K562 (cell line): ENCODE measurements around the gene SOX8. TPM values are rescaled to one million over a fixed set of nuclear protein-coding genes. Genes with fewer than 3 reads are reported as not detected.
A peak's percentile ranks its signal among the peaks of the same experiment; 100 is the strongest.
"Not testable (repeated sequence)": the region's sequence is repeated elsewhere in the genome, so short reads cannot be mapped to it uniquely, and the experiment has no call there.

ENCODE experiments used
- ATAC-seq: fragments of 200-7000 bp; cut with Tn5 transposase; 3 replicates; pipeline ENCODE4 v1.9.1; 2020; ENCODE audit warnings: moderate library complexity
- BruUV-seq: library from RNA; stranded (reverse); fragments of 400-500 nt; replicated peaks from 2 replicates; lab custom pipeline; 2021; lab: Mats Ljungman, UMichigan
- CTCF ChIA-PET: fragments of 300-600 bp; formaldehyde crosslinking; extraction: SDS; loops from one replicate; lab custom pipeline; 2021; ENCODE audit warnings: low intra/inter-chr PET ratio; lab: Yijun Ruan, JAX
- POLR2A ChIA-PET: fragments of 300-600, 350-650 bp; sonication (Branson Sonifier 250); formaldehyde crosslinking; extraction: SDS; loops from one replicate; lab custom pipeline; 2021; ENCODE audit warnings: antibody characterized with exemption, inconsistent platforms; lab: Yijun Ruan, JAX
- DNase-seq, 4 experiments: peaks; one replicate each; pipeline versions ENCODE4 v3.0.0 to v3.0.0-alpha.2; 2011 to 2018; ENCODE audit warnings: low spot score in 3 of 4, mixed read lengths in 3 of 4; ENCODE audit errors: extremely low read depth in 1 of 4
- FAIRE-seq: peaks from 2 replicates; lab custom pipeline; 2011; peaks lifted over from hg19 to GRCh38; lab: Jason Lieb, UNC
- H2AFZ ChIP-seq: 2 replicates; pipeline ENCODE4 v1.6.0; 2011; ENCODE audit warnings: low read depth, low read length, control low read depth, inconsistent platforms
- H3K27ac ChIP-seq: fragments of 200-600 bp; 3 replicates; pipeline ENCODE4 v1.8.0; 2011; ENCODE audit warnings: low read depth, mild to moderate bottlenecking, control low read depth, inconsistent platforms, low read length, moderate library complexity, mixed read lengths; ENCODE audit errors: extremely low read depth
- H3K27me3 ChIP-seq, 2 experiments: fragments of 300-600 bp in 1 of 2; 2 replicates in 1 of 2; 3 replicates in 1 of 2; pipeline versions ENCODE4 v1.6.0 to v1.8.0; 2011; ENCODE audit warnings: inconsistent platforms in 2 of 2, low read length in 2 of 2, mild to moderate bottlenecking in 1 of 2, mixed read lengths in 1 of 2, moderate library complexity in 1 of 2; ENCODE audit not compliant: control insufficient read depth in 2 of 2, insufficient read depth in 2 of 2
- H3K36me3 ChIP-seq: fragments of 300-600 bp; 3 replicates; pipeline ENCODE4 v1.8.0; 2011; ENCODE audit warnings: mild to moderate bottlenecking, low read length, inconsistent platforms; ENCODE audit not compliant: control insufficient read depth, insufficient read depth
- H3K4me1 ChIP-seq, 2 experiments: fragments of 200-600 bp in 1 of 2; replicated peaks in 1 of 2; 2 replicates in 1 of 2; 3 replicates in 1 of 2; pipeline versions ENCODE4 v1.5.1 to v1.8.0; 2011; ENCODE audit warnings: inconsistent platforms in 2 of 2, low read length in 2 of 2, mild to moderate bottlenecking in 1 of 2, mixed read lengths in 1 of 2, moderate library complexity in 1 of 2; ENCODE audit not compliant: control insufficient read depth in 2 of 2, insufficient read depth in 2 of 2
- H3K4me2 ChIP-seq: 2 replicates; pipeline ENCODE4 v1.6.1; 2011; ENCODE audit warnings: low read length, control low read depth, inconsistent platforms, mixed read lengths; ENCODE audit not compliant: insufficient read depth
- H3K4me3 ChIP-seq: fragments of 200-600 bp; sonication (generic), shearing (Covaris generic); 2 replicates; pipeline ENCODE4 v1.5.1; 2016; ENCODE audit warnings: control low read depth, inconsistent platforms
- H3K79me2 ChIP-seq: fragments of 200-600 bp; 3 replicates; pipeline ENCODE4 v1.8.0; 2011; ENCODE audit warnings: low read length, inconsistent platforms; ENCODE audit not compliant: control insufficient read depth, insufficient read depth
- H3K9ac ChIP-seq, 2 experiments: 2 replicates each; pipeline versions ENCODE4 v1.6.0 to v1.6.1; 2011; ENCODE audit warnings: low read depth in 2 of 2, low read length in 2 of 2, control low read depth in 1 of 2, inconsistent platforms in 1 of 2, mild to moderate bottlenecking in 1 of 2, mixed read lengths in 1 of 2; ENCODE audit not compliant: insufficient read depth in 1 of 2
- H3K9me1 ChIP-seq: one replicate; pipeline ENCODE4 v1.6.0; 2011; ENCODE audit warnings: inconsistent platforms, mild to moderate bottlenecking, low read length, moderate library complexity; ENCODE audit not compliant: control insufficient read depth, insufficient read depth
- H3K9me3 ChIP-seq: replicated peaks from 2 replicates; pipeline ENCODE4 v1.5.1; 2011; ENCODE audit warnings: low read depth, low read length, inconsistent platforms; ENCODE audit not compliant: control insufficient read depth, insufficient read depth
- H4K20me1 ChIP-seq: replicated peaks from 2 replicates; pipeline ENCODE4 v1.6.1; 2011; ENCODE audit warnings: low read length, inconsistent platforms, mixed read lengths; ENCODE audit not compliant: control insufficient read depth, insufficient read depth
- HNRNPH1 ChIP-seq: fragments of 200-400 bp; formaldehyde crosslinking; optimal IDR thresholded peaks from 2 replicates; pipeline ENCODE3; 2017; ENCODE audit warnings: low read depth, mild to moderate bottlenecking, low read length, moderate library complexity
- HSF4 ChIP-seq: fragments of 250-450 bp; sonication (Bioruptor Pico); IDR thresholded peaks from 2 replicates; pipeline ENCODE4 v2.1.2; 2022; ENCODE audit warnings: mild to moderate bottlenecking, moderate library complexity, borderline replicate concordance
- SMARCC2 ChIP-seq: fragments of 450-650 bp; IDR thresholded peaks from 2 replicates; pipeline ENCODE4 v1.6.1; 2017; ENCODE audit warnings: antibody characterized with exemption, moderate library complexity, mild to moderate bottlenecking, low read depth
- UBTF ChIP-seq, 2 experiments: IDR thresholded peaks; 2 replicates each; pipeline ENCODE4 v1.6.1; 2012; ENCODE audit warnings: improper control_type of control experiment in 2 of 2, low read depth in 2 of 2, low read length in 2 of 2, borderline replicate concordance in 1 of 2
- WGBS: fragments of 100-300 bp; shearing (Covaris generic); methylation state at CpG from one replicate; pipeline ENCODE4 v1.1.6; 2016; ENCODE audit warnings: low coverage, mixed read lengths; ENCODE audit not compliant: insufficient coverage; ENCODE audit errors: missing lambda C conversion rate; 5-methylcytosine and 5-hydroxymethylcytosine counted together
- in situ Hi-C: fragments of 300-500 bp; cut with MboI; formaldehyde crosslinking; loops from 4 replicates; pipeline ENCODE4 v1.15.0; 2018; ENCODE audit warnings: inconsistent platforms, mixed read lengths
- intact Hi-C: fragments of 100-400 bp; cut with micrococcal nuclease; formaldehyde crosslinking; loops from 2 replicates; pipeline ENCODE4 v1.14.2; 2022
- polyA plus RNA-seq, 8 experiments: library from polyadenylated mRNA; depleted of rRNA in 4 of 8; stranded (reverse) in 5 of 8; unstranded in 3 of 8; fragments of >200 nt; fragmentation: Nextera tagmentation in 2 of 8; fragmentation: Illumina TruSeq in 1 of 8; extraction: Ambion mirVana in 2 of 8; extraction: Trizol in 1 of 8; gene quantifications; 2 replicates each; pipeline versions ENCODE4 v1.2.1 to v1.2.3, GENCODE V29; 2011 to 2014; ENCODE audit warnings: inconsistent platforms in 1 of 8, missing spikeins in 1 of 8
- total RNA-seq, 7 experiments: library from RNA; depleted of rRNA in 6 of 7; stranded (reverse); fragments of >200 nt in 6 of 7; fragmentation: Illumina TruSeq in 2 of 7; extraction: Trizol in 2 of 7; gene quantifications; 2 replicates each; pipeline versions ENCODE4 v1.2.1 to v1.2.3, GENCODE V29; 2011 to 2021; ENCODE audit warnings: low replicate concordance in 1 of 7

SOX8 gene
- total and polyA plus RNA-seq, 9 of the 15 experiments (the other 6 are each of a cell fraction or from before 2014, with no cell fraction given): 0.07 to 0.15 (median 0.15) TPM; not detected in 6

GRCh38 chr16:1024138-1024537 is 42.6 kb downstream of the SOX8 start:
- no peak for TF ChIP-seq HSF4 (CRISPR knock-in tag)
- TF ChIP-seq SMARCC2: no peak
- TF ChIP-seq HNRNPH1: no peak
- TF ChIP-seq, all 486 proteins: peak for 0
- Histone ChIP-seq H4K20me1 (peaks cover 24% of the 10 kb centered on the region), H2AFZ (no peak overlapping the region), H3K4me1 (peaks cover 0 to 41% of the 10 kb centered on the region in 2 experiments; a peak in 1 of 5 replicates), H3K9ac (no peak overlapping the region), H3K4me2 (no peak overlapping the region), H3K36me3 (no peaks in the 10 kb centered on the region), H3K9me1 (no peaks in the 10 kb centered on the region), H3K27me3 (peaks cover 63 to 95% of the 10 kb centered on the region in 2 experiments; a peak in 4 of 5 replicates), H3K27ac (no peak overlapping the region), H3K4me3 (no peak overlapping the region), H3K9me3 (no peaks in the 10 kb centered on the region), H3K79me2 (no peaks in the 10 kb centered on the region)
- no TSS peak for BruUV-seq
- 20% methylated on average over 19 of the region's 20 CpGs for whole genome bisulfite sequencing
- CTCF ChIA-PET: no interaction called here
- in situ Hi-C loops (no loop called here), intact Hi-C loops (no loop called here)
- FAIRE-seq (no peak), ATAC-seq (no peak), DNase-seq (no peak)
- POLR2A ChIA-PET: interaction anchor here (0.7 kb wide), 1 partner anchor 629 kb away, joined by 3 read pairs; no protein-coding TSS in a partner anchor

- H2AFZ ChIP-seq, intact Hi-C loops, ATAC-seq, POLR2A ChIA-PET, H3K27ac ChIP-seq, in situ Hi-C loops, H3K9me3 ChIP-seq, H3K9me1 ChIP-seq, H3K4me2 ChIP-seq, H3K36me3 ChIP-seq, H3K4me3 ChIP-seq, BruUV-seq, FAIRE-seq, H3K79me2 ChIP-seq: not testable (repeated sequence)
- 6% methylated on average over 22 of the region's 24 CpGs for WGBS
- peaks cover 59 to 95% of the 10 kb centered on the region in 2 experiments; a peak in 4 of 5 replicates for H3K27me3 ChIP-seq
- peaks cover 0 to 33% of the 10 kb centered on the region in 2 experiments; a peak in 1 of 5 replicates for H3K4me1 ChIP-seq
- TF ChIP-seq UBTF (IDR thresholded peaks at IDR 0.05; ENCODE audit: borderline replicate concordance in 1 of 2, low read depth in 2 of 2, low read length in 2 of 2): 0 out of 4 replicates have a peak, but pooled peaks have one; percentile 2 to 25
- TF ChIP-seq, all 486 proteins: peak for 1; not testable (repeated sequence) for 485
- CTCF ChIA-PET, DNase-seq, H3K9ac ChIP-seq: not testable (repeated sequence)
- H4K20me1 ChIP-seq: peaks cover 27% of the 10 kb centered on the region
These were observed 43.7 kb downstream of the SOX8 start for GRCh38 chr16:1025183-1025809.
